ENCODE results near the gene PARD3B. TPM values are rescaled to one million over a fixed set of nuclear protein-coding genes. Genes with fewer than 3 reads are reported as not detected.

Gene PARD3B
- total RNA-seq, 2 experiments from 2014 or later, result 0.06 to 0.23 TPM

GRCh38 chr2:204650611-204651010, 105.3 kb downstream of the PARD3B start:
- ChIA-PET POLR2A (no interaction called here), CTCF (no interaction called here)

- ChIA-PET POLR2A (no interaction called here), CTCF (no interaction called here)
These were observed 106.8 kb downstream of the PARD3B start for GRCh38 chr2:204652063-204652462.

- ChIA-PET POLR2A (no interaction called here), CTCF (no interaction called here)
These were observed 109.4 kb downstream of the PARD3B start for GRCh38 chr2:204654669-204655068.

GRCh38 chr2:204655101-204655500, 109.8 kb downstream of the PARD3B start:
- ChIA-PET CTCF (no interaction called here), POLR2A (no interaction called here)

GRCh38 chr2:204655626-204656025, 110.4 kb downstream of the PARD3B start:
- ChIA-PET CTCF (no interaction called here), POLR2A (no interaction called here)

- ChIA-PET POLR2A (no interaction called here), CTCF (no interaction called here)
These were observed 111.7 kb downstream of the PARD3B start for GRCh38 chr2:204657024-204657423.

- ChIA-PET CTCF (no interaction called here), POLR2A (no interaction called here)
These were observed 117.7 kb downstream of the PARD3B start for GRCh38 chr2:204662956-204663355.

- CTCF ChIA-PET, result no interaction called here
- POLR2A ChIA-PET, result no interaction called here
These were observed 118.6 kb downstream of the PARD3B start for GRCh38 chr2:204663816-204664425.

- ChIA-PET POLR2A (no interaction called here), CTCF (no interaction called here)
These were observed 119.4 kb downstream of the PARD3B start for GRCh38 chr2:204664708-204665121.

GRCh38 chr2:204665207-204665606, 119.9 kb downstream of the PARD3B start:
- POLR2A ChIA-PET, result no interaction called here
- CTCF ChIA-PET, result no interaction called here

- CTCF ChIA-PET, result no interaction called here
- POLR2A ChIA-PET, result no interaction called here
These were observed 120.5 kb downstream of the PARD3B start for GRCh38 chr2:204665771-204666170.

GRCh38 chr2:204667990-204668389, 122.7 kb downstream of the PARD3B start:
- ChIA-PET POLR2A (no interaction called here), CTCF (no interaction called here)

GRCh38 chr2:204669382-204669781, 124.1 kb downstream of the PARD3B start:
- ChIA-PET POLR2A (no interaction called here), CTCF (no interaction called here)

- ChIA-PET POLR2A (no interaction called here), CTCF (no interaction called here)
These were observed 124.8 kb downstream of the PARD3B start for GRCh38 chr2:204670124-204670523.

- CTCF ChIA-PET, result no interaction called here
- POLR2A ChIA-PET, result no interaction called here
These were observed 125.5 kb downstream of the PARD3B start for GRCh38 chr2:204670756-204671155.

- ChIA-PET POLR2A (no interaction called here), CTCF (no interaction called here)
These were observed 127.5 kb downstream of the PARD3B start for GRCh38 chr2:204672772-204673171.

GRCh38 chr2:204673877-204674276, 128.6 kb downstream of the PARD3B start:
- ChIA-PET CTCF (no interaction called here), POLR2A (no interaction called here)

GRCh38 chr2:204678031-204678430, 132.8 kb downstream of the PARD3B start:
- CTCF ChIA-PET, result no interaction called here
- POLR2A ChIA-PET, result no interaction called here

- ChIA-PET CTCF (no interaction called here), POLR2A (no interaction called here)
These were observed 135.3 kb downstream of the PARD3B start for GRCh38 chr2:204680576-204680975.

- POLR2A ChIA-PET, result no interaction called here
These were observed 136.1 kb downstream of the PARD3B start for GRCh38 chr2:204681412-204681811.

GRCh38 chr2:204683384-204683783, 138.1 kb downstream of the PARD3B start:
- CTCF ChIA-PET, result no interaction called here

More at GRCh38 chr2:204681412-204681811, 136.1 kb downstream of the PARD3B start:
- CTCF ChIA-PET, result no interaction called here

GRCh38 chr2:204686406-204686805, 141.1 kb downstream of the PARD3B start:
- ChIA-PET POLR2A (no interaction called here), CTCF (no interaction called here)

More at GRCh38 chr2:204683384-204683783, 138.1 kb downstream of the PARD3B start:
- POLR2A ChIA-PET, result no interaction called here

- POLR2A ChIA-PET, result no interaction called here
- CTCF ChIA-PET, result no interaction called here
These were observed 142.5 kb downstream of the PARD3B start for GRCh38 chr2:204687776-204688175.
